MM.1S (cell line): Measurements from ENCODE around the gene TNFRSF6B.
A peak's percentile ranks its signal among the peaks of the same experiment; 100 is the strongest.

Experiments
- DNase-seq: peaks from one replicate; pipeline ENCODE4 v3.0.0-alpha.2; 2015
- H2AFZ ChIP-seq: fragments of 300-600 bp; sonication (generic); 2 replicates; pipeline ENCODE4 v1.6.0; 2016; ENCODE audit warnings: antibody characterized with exemption, low read length
- H3F3A ChIP-seq: fragments of 300-600 bp; sonication (generic); 2 replicates; pipeline ENCODE4 v1.6.1; 2016; ENCODE audit warnings: mild to moderate bottlenecking, antibody characterized with exemption, low read length, moderate library complexity, mixed read lengths; ENCODE audit not compliant: insufficient read depth
- H3K27ac ChIP-seq: fragments of 300-600 bp; sonication (generic); 2 replicates; pipeline ENCODE4 v1.5.1; 2016; ENCODE audit warnings: mild to moderate bottlenecking, low read length
- H3K27me3 ChIP-seq: fragments of 300-600 bp; sonication (generic); replicated peaks from 2 replicates; pipeline ENCODE4 v1.6.0; 2016; ENCODE audit warnings: low read length; ENCODE audit not compliant: insufficient read depth
- H3K36me3 ChIP-seq: fragments of 300-600 bp; sonication (generic); replicated peaks from 2 replicates; pipeline ENCODE4 v1.6.1; 2016; ENCODE audit warnings: mild to moderate bottlenecking, low read length, mixed read lengths; ENCODE audit not compliant: insufficient read depth
- H3K4me1 ChIP-seq: fragments of 300-600 bp; sonication (generic); 2 replicates; pipeline ENCODE4 v1.6.1; 2016; ENCODE audit warnings: low read length, mixed read lengths
- H3K4me2 ChIP-seq: fragments of 300-600 bp; sonication (generic); 2 replicates; pipeline ENCODE4 v1.6.0; 2016; ENCODE audit warnings: low read depth, low read length
- H3K4me3 ChIP-seq: fragments of 300-600 bp; sonication (generic); 2 replicates; pipeline ENCODE4 v1.5.1; 2016; ENCODE audit warnings: low read length, mixed read lengths
- H3K79me2 ChIP-seq: fragments of 300-600 bp; sonication (generic); 2 replicates; pipeline ENCODE4 v1.6.1; 2016; ENCODE audit warnings: mixed run types, low read length, mixed read lengths
- H3K9ac ChIP-seq: fragments of 300-600 bp; sonication (generic); 2 replicates; pipeline ENCODE4 v1.6.1; 2016; ENCODE audit warnings: low read length, mixed read lengths
- H3K9me2 ChIP-seq: fragments of 300-600 bp; sonication (generic); replicated peaks from 2 replicates; pipeline ENCODE4 v1.6.1; 2016; ENCODE audit warnings: mild to moderate bottlenecking, low read length, mixed read lengths; ENCODE audit not compliant: insufficient read depth
- H3K9me3 ChIP-seq: fragments of 300-600 bp; sonication (generic); replicated peaks from 2 replicates; pipeline ENCODE4 v1.6.1; 2016; ENCODE audit warnings: mild to moderate bottlenecking, low read length, mixed read lengths; ENCODE audit not compliant: insufficient read depth
- H4K20me1 ChIP-seq: fragments of 300-600 bp; sonication (generic); 2 replicates; pipeline ENCODE4 v1.6.1; 2016; ENCODE audit warnings: mild to moderate bottlenecking, low read length, moderate library complexity, mixed read lengths; ENCODE audit not compliant: insufficient read depth
- EZH2 ChIP-seq: fragments of 300-600 bp; sonication (generic); optimal IDR thresholded peaks from 2 replicates; pipeline ENCODE3; 2017; ENCODE audit warnings: low read depth, mild to moderate bottlenecking, antibody characterized with exemption, low read length, mixed read lengths
- EZH2phosphoT487 ChIP-seq: fragments of 300-600 bp; sonication (generic); IDR thresholded peaks from 2 replicates; pipeline ENCODE4 v1.6.1; 2018; ENCODE audit warnings: antibody characterized with exemption, low read length
- TF ChIP-seq, protein P1 (sequence below): fragments of 300-600 bp; sonication (generic); IDR thresholded peaks from 2 replicates; pipeline ENCODE4 v1.5.1; 2016; ENCODE audit warnings: antibody characterized with exemption, low read length, mixed read lengths

The TNFRSF6B gene

GRCh38 chr20:63732118-63733095 lies 36.0 kb downstream of the TNFRSF6B start:
- peaks cover 58% of the 10 kb centered on the region for H3K79me2 ChIP-seq
- H4K20me1 ChIP-seq, result no peaks in the 10 kb centered on the region
- H3K36me3 ChIP-seq, result no peaks in the 10 kb centered on the region

DNA sequence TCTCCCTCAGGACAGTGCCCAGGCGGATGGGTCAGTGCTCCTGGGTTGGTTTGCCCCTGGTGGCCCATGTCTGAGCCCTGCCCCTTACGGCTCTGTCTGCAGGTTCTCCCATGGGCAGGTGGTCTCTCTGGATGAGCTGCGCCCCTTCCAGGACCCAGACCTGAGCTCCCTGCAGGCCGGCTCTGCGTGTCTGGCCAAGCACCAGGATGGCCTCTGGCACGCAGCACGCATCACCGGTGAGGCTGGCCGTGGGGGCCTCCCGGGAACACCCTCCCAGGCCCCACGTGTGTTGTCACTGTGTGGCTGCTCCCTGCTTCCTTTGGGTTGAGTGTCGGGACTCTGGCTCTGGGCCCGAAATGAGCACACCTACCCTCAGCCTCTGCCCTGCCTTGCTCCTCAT lies 36.7 kb downstream of the TNFRSF6B start:
- H3K4me1 ChIP-seq, result peaks cover 55% of the 10 kb centered on the region
- TF ChIP-seq, protein P1, sequence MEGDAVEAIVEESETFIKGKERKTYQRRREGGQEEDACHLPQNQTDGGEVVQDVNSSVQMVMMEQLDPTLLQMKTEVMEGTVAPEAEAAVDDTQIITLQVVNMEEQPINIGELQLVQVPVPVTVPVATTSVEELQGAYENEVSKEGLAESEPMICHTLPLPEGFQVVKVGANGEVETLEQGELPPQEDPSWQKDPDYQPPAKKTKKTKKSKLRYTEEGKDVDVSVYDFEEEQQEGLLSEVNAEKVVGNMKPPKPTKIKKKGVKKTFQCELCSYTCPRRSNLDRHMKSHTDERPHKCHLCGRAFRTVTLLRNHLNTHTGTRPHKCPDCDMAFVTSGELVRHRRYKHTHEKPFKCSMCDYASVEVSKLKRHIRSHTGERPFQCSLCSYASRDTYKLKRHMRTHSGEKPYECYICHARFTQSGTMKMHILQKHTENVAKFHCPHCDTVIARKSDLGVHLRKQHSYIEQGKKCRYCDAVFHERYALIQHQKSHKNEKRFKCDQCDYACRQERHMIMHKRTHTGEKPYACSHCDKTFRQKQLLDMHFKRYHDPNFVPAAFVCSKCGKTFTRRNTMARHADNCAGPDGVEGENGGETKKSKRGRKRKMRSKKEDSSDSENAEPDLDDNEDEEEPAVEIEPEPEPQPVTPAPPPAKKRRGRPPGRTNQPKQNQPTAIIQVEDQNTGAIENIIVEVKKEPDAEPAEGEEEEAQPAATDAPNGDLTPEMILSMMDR, result no peak
- no peak for TF ChIP-seq EZH2phosphoT487
- no peak for TF ChIP-seq EZH2
- no peak overlapping the region for H3K27ac ChIP-seq
- H3K9ac ChIP-seq, result no peak overlapping the region
- peaks cover 49% of the 10 kb centered on the region for H3F3A ChIP-seq
- H4K20me1 ChIP-seq, result no peaks in the 10 kb centered on the region
- H3K4me2 ChIP-seq, result no peak overlapping the region
- H3K9me2 ChIP-seq, result no peaks in the 10 kb centered on the region
- H3K36me3 ChIP-seq, result no peaks in the 10 kb centered on the region
- H3K27me3 ChIP-seq, result no peaks in the 10 kb centered on the region
- no peak for DNase-seq
- H3K79me2 ChIP-seq, result peaks cover 61% of the 10 kb centered on the region
- H3K4me3 ChIP-seq, result no peak overlapping the region
- H2AFZ ChIP-seq, result no peak overlapping the region
- no peaks in the 10 kb centered on the region for H3K9me3 ChIP-seq

More at GRCh38 chr20:63732118-63733095, 36.0 kb downstream of the TNFRSF6B start:
- H3K27ac ChIP-seq, result no peak overlapping the region
- H3K27me3 ChIP-seq, result no peaks in the 10 kb centered on the region
- H3K9me3 ChIP-seq, result no peaks in the 10 kb centered on the region
- H3K4me1 ChIP-seq, result peaks cover 62% of the 10 kb centered on the region
- H3F3A ChIP-seq, result peaks cover 56% of the 10 kb centered on the region
- no peak for DNase-seq
- peak overlapping the region; percentile 76; the same call in 1 of the 2 replicates for H3K4me2 ChIP-seq
- no peaks in the 10 kb centered on the region for H3K9me2 ChIP-seq
- TF ChIP-seq, protein P1, result no peak
- TF ChIP-seq EZH2phosphoT487 (no peak), EZH2 (no peak)
- no peak overlapping the region; the same call in 1 of the 2 replicates for H3K4me3 ChIP-seq
- no peak overlapping the region for H2AFZ ChIP-seq
- no peak overlapping the region for H3K9ac ChIP-seq

DNA sequence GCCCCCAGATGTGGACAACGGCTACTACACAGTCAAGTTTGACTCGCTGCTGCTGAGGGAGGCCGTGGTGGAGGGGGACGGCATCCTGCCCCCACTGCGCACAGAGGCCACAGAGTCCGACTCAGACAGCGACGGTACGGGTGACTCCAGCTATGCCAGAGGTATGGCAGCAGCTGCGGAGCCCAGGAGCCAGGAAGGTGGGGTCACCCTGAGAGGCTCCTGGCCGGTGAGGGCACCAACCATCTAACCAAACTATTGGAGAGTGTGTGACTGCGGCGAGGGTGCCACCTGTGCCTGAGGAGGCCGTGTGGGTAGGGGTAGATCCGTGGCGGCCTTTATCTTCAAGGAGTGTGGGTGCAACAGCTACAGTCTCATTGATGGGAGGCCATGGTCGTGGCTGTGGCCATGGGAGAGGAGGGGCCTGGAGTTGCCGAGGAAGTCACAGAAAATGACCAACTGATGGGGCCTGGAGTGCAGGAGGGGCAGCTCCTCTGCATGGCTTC lies 37.2 kb downstream of the TNFRSF6B start:
- Histone ChIP-seq H3K79me2 (peaks cover 66% of the 10 kb centered on the region), H2AFZ (no peak overlapping the region), H3K27me3 (no peaks in the 10 kb centered on the region), H3K9ac (no peak overlapping the region), H3K4me1 (peaks cover 50% of the 10 kb centered on the region), H3K9me2 (no peaks in the 10 kb centered on the region), H3K27ac (no peak overlapping the region), H3K36me3 (no peaks in the 10 kb centered on the region), H3K4me3 (no peak overlapping the region), H3K9me3 (no peaks in the 10 kb centered on the region), H4K20me1 (no peaks in the 10 kb centered on the region), H3K4me2 (no peak overlapping the region), H3F3A (peaks cover 49% of the 10 kb centered on the region)
- TF ChIP-seq, protein P1, result no peak
- no peak for TF ChIP-seq EZH2
- no peak for TF ChIP-seq EZH2phosphoT487
- DNase-seq, result no peak
